Sigmoid colon (tissue), 4 donors: ENCODE results near the gene CYB5R3.

Source experiments
- EP300 ChIP-seq, 4 donors: sonication (generic); formaldehyde crosslinking; IDR thresholded peaks; one replicate each; pipeline ENCODE4 v1.6.1; 2017; ENCODE audit warnings: antibody characterized with exemption in 4 of 4
- POLR2A ChIP-seq, 2 donors: fragments of 450-650 bp; IDR thresholded peaks; one replicate each; pipeline ENCODE4 v1.6.1; 2016; ENCODE audit warnings: antibody characterized with exemption in 2 of 2, mild to moderate bottlenecking in 2 of 2, moderate library complexity in 2 of 2
- POLR2AphosphoS5 ChIP-seq, 4 donors: sonication (generic); formaldehyde crosslinking; IDR thresholded peaks; one replicate each; pipeline ENCODE4 v1.6.1; 2017; ENCODE audit warnings: antibody characterized with exemption in 4 of 4
- TF ChIP-seq, protein P1 (sequence below), 4 experiments: fragments of 450-650 bp in 3 of 4; fragments of 200-600 bp in 1 of 4; IDR thresholded peaks; one replicate each; pipeline ENCODE4 v1.5.1; 2016 to 2019; ENCODE audit warnings: antibody characterized with exemption in 4 of 4, mild to moderate bottlenecking in 3 of 4, moderate library complexity in 2 of 4

DNA sequence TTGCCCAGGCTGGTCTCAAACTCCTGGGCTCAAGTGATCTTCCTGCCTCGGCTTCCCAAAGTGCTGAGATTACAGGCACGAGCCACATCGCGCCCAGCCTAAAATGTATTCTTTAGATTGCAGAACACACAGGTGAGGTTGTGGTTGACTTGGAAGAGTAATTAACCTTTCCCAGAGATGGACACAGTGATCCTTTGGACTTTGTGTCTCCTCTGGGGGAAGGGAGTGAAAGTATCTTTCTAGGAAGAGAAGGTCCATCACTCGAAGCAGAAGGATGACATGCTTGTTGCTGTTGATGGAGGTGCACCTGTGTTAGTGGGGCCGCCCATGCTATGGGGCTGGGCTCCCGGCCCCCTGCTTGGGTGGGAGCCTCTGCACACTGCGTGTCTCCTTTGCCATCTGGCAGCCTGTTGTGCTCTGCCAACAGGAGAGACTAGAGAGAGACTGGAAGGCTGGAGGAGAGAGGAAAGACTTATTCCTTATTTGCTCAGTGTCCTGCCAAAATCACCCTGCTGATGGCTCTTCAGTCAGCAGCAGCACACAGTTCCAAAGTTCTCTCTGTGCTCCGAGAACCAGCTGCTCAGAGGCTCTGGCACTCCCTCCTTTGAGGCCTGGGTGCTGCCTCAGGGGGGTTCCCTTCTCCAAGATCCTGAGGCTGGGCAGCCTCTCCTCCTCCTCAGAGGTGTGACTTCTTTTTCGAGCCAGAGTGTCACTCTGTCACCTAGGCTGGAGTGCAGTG lies 33.1 kb upstream of the CYB5R3 start:
- no peak for TF ChIP-seq POLR2A (IDR thresholded peaks at IDR 0.05)
- TF ChIP-seq, protein P1, sequence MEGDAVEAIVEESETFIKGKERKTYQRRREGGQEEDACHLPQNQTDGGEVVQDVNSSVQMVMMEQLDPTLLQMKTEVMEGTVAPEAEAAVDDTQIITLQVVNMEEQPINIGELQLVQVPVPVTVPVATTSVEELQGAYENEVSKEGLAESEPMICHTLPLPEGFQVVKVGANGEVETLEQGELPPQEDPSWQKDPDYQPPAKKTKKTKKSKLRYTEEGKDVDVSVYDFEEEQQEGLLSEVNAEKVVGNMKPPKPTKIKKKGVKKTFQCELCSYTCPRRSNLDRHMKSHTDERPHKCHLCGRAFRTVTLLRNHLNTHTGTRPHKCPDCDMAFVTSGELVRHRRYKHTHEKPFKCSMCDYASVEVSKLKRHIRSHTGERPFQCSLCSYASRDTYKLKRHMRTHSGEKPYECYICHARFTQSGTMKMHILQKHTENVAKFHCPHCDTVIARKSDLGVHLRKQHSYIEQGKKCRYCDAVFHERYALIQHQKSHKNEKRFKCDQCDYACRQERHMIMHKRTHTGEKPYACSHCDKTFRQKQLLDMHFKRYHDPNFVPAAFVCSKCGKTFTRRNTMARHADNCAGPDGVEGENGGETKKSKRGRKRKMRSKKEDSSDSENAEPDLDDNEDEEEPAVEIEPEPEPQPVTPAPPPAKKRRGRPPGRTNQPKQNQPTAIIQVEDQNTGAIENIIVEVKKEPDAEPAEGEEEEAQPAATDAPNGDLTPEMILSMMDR (IDR thresholded peaks at IDR 0.05): no peak
- TF ChIP-seq POLR2AphosphoS5 (IDR thresholded peaks at IDR 0.05): peak in 1 of 4 donors; percentile 12
- no peak for TF ChIP-seq EP300 (IDR thresholded peaks at IDR 0.05)
